NCI-H446 treated with DMSO at 0.1 percent for 48 hours (cell line): ENCODE measurements around the gene MANEAL.
"Not testable (repeated sequence)": the region's sequence is repeated elsewhere in the genome, so short reads cannot be mapped to it uniquely, and the experiment has no call there.

Experiments
- DNase-seq: peaks from one replicate; lab custom pipeline; 2025; lab: John Stamatoyannopoulos, UW

The MANEAL gene

GRCh38 chr1:37793773-37794371 lies at the start of gene MANEAL:
Gene MANEAL, plus strand, starts transcription at chr1:37793847. Its CDS starts 336 bp downstream, at chr1:37794183.
- DNase-seq: peak; percentile 41

- DNase-seq: no peak
Observed at GRCh38 chr1:37746806-37747205, 46.8 kb upstream of the MANEAL start.

- DNase-seq: no peak
Observed at GRCh38 chr1:37748565-37748964, 45.1 kb upstream of the MANEAL start.

GRCh38 chr1:37752213-37752582 lies 41.4 kb upstream of the MANEAL start:
- DNase-seq: no peak

- no peak for DNase-seq
Observed at GRCh38 chr1:37752583-37753471, 40.8 kb upstream of the MANEAL start.

- DNase-seq: no peak
Observed at GRCh38 chr1:37753473-37754321, 40.0 kb upstream of the MANEAL start.

- DNase-seq: no peak
Observed at GRCh38 chr1:37755290-37755689, 38.4 kb upstream of the MANEAL start.

- no peak for DNase-seq
Observed at GRCh38 chr1:37755951-37756560, 37.6 kb upstream of the MANEAL start.

GRCh38 chr1:37759451-37759850 lies 34.2 kb upstream of the MANEAL start:
- DNase-seq: no peak

- no peak for DNase-seq
Observed at GRCh38 chr1:37761416-37762095, 32.1 kb upstream of the MANEAL start.

- no peak for DNase-seq
Observed at GRCh38 chr1:37762516-37762915, 31.1 kb upstream of the MANEAL start.

- no peak for DNase-seq
Observed at GRCh38 chr1:37763791-37764413, 29.7 kb upstream of the MANEAL start.

- no peak for DNase-seq
Observed at GRCh38 chr1:37764414-37764825, 29.2 kb upstream of the MANEAL start.

- peak; percentile 67 for DNase-seq
Observed at GRCh38 chr1:37764888-37765441, 28.7 kb upstream of the MANEAL start, which contains the start of gene EPHA10. Gene EPHA10, minus strand, starts transcription at chr1:37765120. Its CDS starts 54 bp downstream, at chr1:37765066.

GRCh38 chr1:37765916-37766664 lies 27.6 kb upstream of the MANEAL start:
- no peak for DNase-seq

GRCh38 chr1:37767488-37767887 lies 26.2 kb upstream of the MANEAL start:
- DNase-seq: no peak

GRCh38 chr1:37771440-37771839 lies 22.2 kb upstream of the MANEAL start:
- not testable (repeated sequence) for DNase-seq

- DNase-seq: no peak
Observed at GRCh38 chr1:37776946-37777516, 16.6 kb upstream of the MANEAL start.

GRCh38 chr1:37778654-37779053 lies 15.0 kb upstream of the MANEAL start:
- no peak for DNase-seq
